ENCODE measurements around the gene CMYA5.

Gene CMYA5

DNA sequence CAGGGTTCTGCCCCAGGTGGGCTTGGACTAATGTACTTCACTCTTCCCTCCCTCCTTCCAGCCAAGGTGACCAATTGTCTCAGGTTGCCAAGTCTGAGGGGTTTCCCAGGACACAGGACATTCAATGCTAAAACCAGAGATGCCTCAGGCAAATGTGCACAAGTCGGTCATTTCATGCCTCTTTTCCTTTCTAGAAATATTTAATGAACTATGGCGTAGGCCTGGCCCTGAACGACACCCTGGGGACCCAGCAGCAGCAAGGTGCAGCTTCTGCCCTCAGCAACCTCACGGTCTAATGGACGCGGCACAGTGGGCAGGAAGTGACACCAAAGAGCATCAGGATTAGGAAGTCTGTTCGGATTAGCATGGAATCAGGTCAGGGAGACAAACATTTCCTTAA, 153.4 kb downstream of the CMYA5 start:
- TF ChIP-seq, protein P1, sequence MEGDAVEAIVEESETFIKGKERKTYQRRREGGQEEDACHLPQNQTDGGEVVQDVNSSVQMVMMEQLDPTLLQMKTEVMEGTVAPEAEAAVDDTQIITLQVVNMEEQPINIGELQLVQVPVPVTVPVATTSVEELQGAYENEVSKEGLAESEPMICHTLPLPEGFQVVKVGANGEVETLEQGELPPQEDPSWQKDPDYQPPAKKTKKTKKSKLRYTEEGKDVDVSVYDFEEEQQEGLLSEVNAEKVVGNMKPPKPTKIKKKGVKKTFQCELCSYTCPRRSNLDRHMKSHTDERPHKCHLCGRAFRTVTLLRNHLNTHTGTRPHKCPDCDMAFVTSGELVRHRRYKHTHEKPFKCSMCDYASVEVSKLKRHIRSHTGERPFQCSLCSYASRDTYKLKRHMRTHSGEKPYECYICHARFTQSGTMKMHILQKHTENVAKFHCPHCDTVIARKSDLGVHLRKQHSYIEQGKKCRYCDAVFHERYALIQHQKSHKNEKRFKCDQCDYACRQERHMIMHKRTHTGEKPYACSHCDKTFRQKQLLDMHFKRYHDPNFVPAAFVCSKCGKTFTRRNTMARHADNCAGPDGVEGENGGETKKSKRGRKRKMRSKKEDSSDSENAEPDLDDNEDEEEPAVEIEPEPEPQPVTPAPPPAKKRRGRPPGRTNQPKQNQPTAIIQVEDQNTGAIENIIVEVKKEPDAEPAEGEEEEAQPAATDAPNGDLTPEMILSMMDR (IDR thresholded peaks at IDR 0.05; ENCODE audit: control insufficient read depth, insufficient read depth, low read depth, low read length, missing control alignments): no peak
- no peak overlapping the region for H3K4me3 ChIP-seq (ENCODE audit: control insufficient read depth, low read depth, low read length)
- no peak for DNase-seq (ENCODE audit: low read depth)

GRCh38 chr5:79843450-79844388, 154.1 kb downstream of the CMYA5 start:
- no peak overlapping the region for H3K4me3 ChIP-seq (ENCODE audit: control insufficient read depth, low read depth, low read length)
- DNase-seq (ENCODE audit: low read depth): no peak
- TF ChIP-seq, protein P1 (IDR thresholded peaks at IDR 0.05; ENCODE audit: control insufficient read depth, insufficient read depth, low read depth, low read length, missing control alignments): no peak

GRCh38 chr5:79844571-79844970, 154.9 kb downstream of the CMYA5 start:
- TF ChIP-seq, protein P1 (IDR thresholded peaks at IDR 0.05; ENCODE audit: control insufficient read depth, insufficient read depth, low read depth, low read length, missing control alignments): no peak
- H3K4me3 ChIP-seq (ENCODE audit: control insufficient read depth, low read depth, low read length): no peak overlapping the region
- DNase-seq (ENCODE audit: low read depth): no peak

DNA sequence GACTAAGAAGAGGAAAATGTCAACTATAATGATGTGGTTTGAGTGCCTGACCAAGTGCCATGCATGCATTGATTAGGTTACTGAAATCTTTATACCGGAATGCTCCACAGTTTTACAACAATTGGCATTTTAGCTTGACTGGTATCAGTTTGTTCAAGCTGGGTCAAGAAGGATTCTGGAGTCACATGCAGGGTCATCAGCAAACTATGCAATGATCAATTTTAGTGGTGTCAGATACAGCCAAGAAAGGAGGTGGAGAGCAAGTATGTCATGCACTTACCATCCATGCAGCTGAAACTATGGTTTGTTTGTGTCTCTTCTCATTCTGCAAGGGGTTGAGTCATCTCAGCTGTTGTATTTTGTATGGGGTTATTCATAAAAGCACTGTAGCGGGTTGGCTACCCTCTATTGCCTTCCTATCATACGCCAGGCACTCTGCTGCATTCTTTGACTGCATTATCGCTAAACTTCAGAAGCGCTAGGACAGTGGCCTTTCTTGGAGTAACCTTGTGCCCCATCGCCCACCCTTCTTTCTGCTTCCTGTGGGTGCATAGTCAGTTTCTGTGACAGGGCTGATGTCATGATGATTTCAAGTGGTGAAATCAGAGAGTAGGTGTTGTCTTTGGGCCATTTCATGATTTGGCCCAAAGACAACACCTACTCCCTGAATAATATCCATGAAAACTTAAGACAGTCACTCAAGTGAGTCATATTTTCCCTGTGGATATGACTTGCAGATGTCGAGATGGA, 156.0 kb downstream of the CMYA5 start:
- peak; percentile 83 for DNase-seq (ENCODE audit: low read depth)
- no peak overlapping the region; the same call in 1 of the 2 replicates for H3K4me3 ChIP-seq (ENCODE audit: control insufficient read depth, low read depth, low read length)
- TF ChIP-seq, protein P1 (IDR thresholded peaks at IDR 0.05; ENCODE audit: control insufficient read depth, insufficient read depth, low read depth, low read length, missing control alignments): no peak

DNA sequence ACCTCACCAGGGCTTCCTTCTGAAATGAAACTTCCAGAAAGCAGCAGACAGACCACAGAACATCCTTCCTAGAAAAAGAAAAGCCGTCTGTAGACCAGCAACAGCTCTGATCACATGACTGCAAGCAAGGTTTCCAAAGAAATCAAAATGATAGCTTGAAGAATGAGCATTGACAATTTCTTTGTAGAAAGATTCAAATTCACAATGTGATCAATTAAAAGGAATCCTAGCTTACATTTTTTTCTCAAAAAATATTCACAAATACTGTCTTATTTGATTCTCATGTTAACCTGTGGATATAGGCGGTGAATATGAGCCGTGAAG, 156.5 kb downstream of the CMYA5 start:
- H3K4me3 ChIP-seq (ENCODE audit: control insufficient read depth, low read depth, low read length): no peak overlapping the region
- TF ChIP-seq, protein P1 (IDR thresholded peaks at IDR 0.05; ENCODE audit: control insufficient read depth, insufficient read depth, low read depth, low read length, missing control alignments): no peak
- DNase-seq (ENCODE audit: low read depth): no peak

- TF ChIP-seq, protein P1 (IDR thresholded peaks at IDR 0.05; ENCODE audit: control insufficient read depth, insufficient read depth, low read depth, low read length, missing control alignments): no peak
- no peak for DNase-seq (ENCODE audit: low read depth)
Observed at GRCh38 chr5:79847561-79847960, 157.9 kb downstream of the CMYA5 start.

More at GRCh38 chr5:79847561-79847960, 157.9 kb downstream of the CMYA5 start:
- no peak overlapping the region for H3K4me3 ChIP-seq (ENCODE audit: control insufficient read depth, low read depth, low read length)
